Ammon's horn (tissue), 1 donor: ENCODE results near the gene PURA.

Experiments
- DNase-seq: peaks from one replicate; pipeline ENCODE4 v3.0.0-alpha.2; 2016; ENCODE audit warnings: low spot score

The PURA gene

DNA sequence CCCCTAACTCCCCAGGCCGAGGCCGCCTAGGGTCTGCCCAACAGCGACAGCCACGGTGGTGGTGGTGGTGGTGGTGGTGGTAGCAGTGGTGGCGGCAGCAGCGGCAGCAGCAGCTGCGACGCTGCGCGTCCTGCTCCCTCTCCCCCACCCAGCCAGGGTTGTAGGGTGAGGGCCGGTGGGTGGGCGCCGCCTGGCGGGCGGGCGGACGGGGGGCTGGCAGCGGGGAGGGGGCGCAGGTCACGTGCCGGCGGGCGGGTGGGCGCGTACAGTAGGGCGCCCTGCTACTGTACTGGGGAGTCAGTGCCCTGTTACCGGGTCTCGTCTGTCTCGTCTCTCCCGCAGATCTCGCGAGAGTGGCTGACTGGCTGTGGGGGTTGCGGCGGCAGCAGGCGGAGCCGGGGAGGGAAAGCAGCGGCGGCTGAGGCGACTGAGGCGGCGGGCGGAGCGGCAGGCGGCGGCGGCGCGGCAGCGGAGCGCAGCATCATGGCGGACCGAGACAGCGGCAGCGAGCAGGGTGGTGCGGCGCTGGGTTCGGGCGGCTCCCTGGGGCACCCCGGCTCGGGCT is at the start of gene PURA:
TSS of gene PURA (plus strand) at position 411 of the 565 bp plus-strand sequence. CDS start at position 484, 73 bp downstream.
- peak; percentile 90 for DNase-seq

DNA sequence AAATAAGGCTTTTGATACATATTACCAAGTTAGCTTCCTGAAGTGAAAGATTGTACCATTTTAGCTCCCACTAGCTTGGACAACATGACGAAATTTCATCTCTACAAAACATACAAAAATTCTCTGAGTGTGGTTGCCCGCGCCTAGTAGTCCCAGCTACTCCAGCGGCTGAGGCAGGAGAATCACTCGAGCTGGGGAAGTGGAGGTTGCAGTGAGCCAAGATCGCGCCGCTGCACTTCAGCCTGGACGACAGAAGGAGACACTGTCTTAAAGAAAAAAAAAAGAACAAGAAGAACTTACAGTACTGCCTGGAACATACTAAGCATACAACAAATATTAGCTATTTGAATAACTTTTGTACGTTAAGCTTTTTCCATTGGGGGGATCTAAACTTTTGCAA is 41.1 kb upstream of the PURA start:
- peak; percentile 7 for DNase-seq

DNA sequence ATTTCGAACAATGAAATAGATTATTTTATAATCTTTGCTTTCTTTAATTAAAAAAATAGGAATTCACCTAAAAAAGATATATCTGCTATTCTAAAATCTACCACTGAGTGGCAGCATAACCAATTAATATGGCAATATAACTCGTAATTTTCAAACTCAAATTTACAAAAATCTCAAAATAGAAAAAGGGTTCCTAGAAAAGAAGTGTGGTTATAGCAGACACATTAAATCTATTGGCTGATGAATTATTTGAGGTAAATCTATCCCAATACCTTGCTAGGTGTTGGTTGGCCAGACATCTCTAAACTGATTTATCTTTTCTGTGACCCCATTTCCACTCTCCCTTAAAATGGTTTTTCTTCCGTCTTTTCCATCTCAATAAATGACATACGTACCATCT is 40.6 kb upstream of the PURA start:
- no peak for DNase-seq

DNA sequence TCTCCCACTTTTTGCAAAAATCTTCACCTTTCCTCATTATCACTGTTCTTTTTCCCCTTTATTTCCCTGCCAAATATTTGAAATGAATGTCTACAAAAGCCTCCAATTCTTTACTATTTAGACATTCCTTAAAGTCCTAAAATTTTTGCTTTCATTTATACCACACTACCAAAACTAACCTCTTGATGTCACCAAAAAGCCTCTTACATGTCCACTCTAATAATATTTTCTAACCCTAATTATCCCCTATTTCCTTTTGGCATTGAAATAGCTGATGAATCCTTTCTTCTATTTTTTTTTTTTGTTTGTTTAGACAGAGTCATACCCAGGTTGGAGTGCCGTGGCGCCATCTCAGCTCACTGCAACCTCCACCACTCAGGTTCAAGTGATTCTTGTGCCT is 38.5 kb upstream of the PURA start:
- DNase-seq: no peak

DNA sequence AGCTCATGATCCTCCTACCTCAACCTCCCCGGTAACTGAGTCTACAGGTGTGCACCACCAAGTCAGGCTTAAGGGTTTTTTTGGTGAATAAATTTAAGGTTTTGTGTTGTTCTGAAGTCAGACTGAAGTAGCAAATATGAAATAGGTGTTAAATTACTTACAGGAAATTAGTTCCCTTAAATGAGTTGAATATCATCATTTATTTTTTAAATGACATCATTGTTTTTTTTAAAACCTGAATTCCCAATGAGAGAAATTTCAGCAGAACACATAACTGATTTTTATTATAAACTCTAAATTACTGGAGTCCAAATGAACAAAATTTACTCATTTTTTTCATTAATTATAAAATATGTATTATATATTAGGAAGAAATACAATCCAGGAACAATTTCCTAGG is 37.8 kb upstream of the PURA start:
- no peak for DNase-seq

DNA sequence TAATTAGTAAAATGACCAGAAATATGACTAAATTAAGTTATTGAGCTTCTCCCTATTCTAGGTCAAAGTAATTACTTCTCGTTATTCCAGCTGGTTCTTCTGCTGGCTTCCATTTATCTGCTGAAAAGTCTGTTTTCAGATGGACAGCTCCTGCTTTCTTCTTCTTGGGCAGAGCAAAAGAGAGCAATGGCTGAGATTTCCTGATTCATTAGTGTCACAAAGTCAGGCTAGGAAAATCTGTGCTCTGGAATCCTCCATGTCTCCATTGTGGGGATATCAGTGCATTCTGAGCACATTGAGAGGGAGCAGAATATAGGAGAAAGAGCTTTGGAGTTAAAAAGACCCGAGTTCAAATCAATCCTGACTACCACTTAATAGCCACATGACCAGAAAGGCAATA is 37.1 kb upstream of the PURA start:
- no peak for DNase-seq

DNA sequence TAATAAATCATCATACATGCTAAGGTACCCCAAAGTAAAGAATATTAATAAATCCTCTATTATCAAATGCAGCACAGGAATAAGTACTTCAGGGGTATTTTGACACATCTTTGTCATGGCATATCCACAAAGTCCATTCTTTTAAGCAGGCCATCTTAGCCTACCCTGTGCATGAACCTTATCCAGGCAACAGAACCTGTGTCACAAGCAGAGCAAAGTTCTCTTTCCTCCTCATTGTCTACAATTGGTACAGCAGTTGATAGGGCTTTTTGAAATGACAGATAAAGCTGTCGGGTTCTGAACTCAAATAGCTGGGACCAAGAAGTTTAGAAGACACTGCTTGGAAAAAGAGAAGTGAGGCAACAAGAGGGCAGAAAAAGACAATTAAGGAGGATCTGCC is 30.8 kb upstream of the PURA start:
- no peak for DNase-seq

DNA sequence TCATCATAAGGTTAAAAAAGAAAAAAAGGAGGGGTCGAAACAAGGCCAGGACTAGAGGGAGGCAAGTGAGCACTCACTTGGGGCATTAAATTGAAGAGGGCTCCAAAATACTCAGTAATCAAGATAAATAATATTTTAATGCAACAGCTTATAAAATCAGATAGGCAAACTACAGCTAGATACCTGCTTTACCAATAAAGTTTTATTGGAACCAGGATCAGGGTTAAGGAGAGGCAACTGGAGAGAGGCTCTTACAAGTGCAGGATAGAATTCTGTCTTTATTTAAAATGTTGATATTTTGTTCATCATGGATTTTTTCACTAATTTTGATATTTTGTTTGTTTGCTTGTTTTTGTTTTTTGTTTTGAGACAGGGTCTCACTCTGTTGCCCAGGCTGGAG is 30.3 kb upstream of the PURA start:
- no peak for DNase-seq

DNA sequence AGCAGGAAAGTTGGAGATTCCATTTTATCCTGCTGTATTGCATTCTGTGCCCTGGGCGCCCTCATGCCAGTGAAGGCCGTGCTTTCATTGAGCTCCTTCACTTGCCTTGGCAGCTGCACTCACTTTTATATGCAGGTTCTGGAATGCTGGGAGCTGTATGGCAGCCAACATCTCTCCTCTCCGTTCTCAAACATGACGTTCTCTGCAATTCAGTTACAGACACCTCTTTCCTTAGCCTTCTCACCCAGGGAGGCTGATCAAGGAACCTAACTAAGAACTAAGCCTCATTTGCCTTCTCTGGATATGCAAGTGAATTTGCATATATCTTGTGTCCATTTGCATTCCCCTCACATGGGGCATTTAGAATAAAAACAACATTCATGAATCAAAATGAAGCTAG is 29.4 kb upstream of the PURA start:
- peak; percentile 40 for DNase-seq

DNA sequence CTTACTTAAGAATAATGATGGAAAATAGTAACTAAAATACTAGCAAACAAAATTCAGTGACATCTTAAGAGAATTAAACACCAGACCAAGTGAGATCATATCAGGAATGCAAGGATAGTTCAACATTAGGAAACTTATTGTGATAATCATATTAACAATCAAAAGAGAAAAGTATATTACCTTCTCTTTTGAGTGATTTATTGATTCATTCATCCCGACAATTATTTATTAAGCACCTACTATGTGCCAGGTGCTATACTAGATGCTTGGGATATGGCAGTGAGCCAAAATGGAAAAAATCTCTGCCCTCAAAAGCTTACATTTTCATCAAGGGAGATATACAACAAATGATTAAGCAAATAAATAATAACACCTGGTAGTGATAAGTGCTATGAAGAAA is 23.7 kb upstream of the PURA start:
- DNase-seq: no peak

DNA sequence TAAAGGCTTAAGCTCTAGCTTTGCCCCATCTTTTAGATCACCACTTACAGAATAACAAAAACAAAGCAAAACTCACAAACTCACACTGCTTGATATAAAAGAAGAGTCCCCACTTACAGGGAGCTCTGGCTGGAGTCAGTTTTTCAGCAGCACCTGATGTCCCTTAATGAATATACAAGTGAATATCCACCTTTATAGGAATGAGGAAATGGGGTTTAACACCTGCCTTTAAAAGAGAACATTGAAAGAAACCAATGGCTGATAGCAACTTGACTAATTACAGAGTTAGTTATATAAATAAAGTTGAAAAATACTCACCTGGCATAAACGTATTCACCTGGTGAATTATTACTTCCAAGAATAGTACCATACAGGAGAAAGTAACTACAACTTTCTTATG is 20.7 kb upstream of the PURA start:
- DNase-seq: no peak

DNA sequence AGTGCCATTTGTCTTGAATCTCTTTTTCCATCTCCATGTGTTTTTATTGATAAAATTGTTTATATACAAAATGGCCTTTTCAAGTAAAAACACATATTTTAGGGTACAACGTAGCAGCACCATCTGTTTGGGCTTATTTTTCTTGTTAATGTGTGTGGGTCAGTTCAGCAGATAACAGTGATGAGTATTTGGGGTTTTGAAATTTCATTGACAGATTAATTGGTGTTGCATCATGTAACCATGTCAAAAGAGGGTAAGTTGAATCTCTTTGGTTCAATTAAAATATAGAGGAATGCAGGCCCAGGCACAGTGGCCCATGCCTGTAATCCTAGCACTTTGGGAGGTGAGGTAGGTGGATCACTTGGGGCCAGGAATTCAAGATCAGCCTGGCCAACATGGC is 20.0 kb upstream of the PURA start:
- DNase-seq: no peak

DNA sequence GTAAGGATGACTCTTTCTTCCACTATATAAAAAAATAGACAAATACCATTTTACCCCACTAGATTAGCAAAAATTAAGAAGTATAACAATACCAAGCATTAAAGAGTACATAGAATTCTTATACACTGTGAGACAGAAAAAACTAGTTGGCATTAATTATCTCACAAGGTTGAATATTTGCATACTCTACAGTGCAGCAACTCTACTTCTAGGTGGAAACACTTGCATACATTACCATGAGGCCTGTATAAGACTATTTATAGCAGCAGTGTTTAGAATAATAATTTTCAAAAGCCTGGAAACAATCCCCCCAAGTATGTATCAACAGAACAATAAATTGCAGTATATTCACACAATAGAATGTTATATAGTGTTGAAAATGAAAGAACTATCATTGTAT is 19.0 kb upstream of the PURA start:
- no peak for DNase-seq

DNA sequence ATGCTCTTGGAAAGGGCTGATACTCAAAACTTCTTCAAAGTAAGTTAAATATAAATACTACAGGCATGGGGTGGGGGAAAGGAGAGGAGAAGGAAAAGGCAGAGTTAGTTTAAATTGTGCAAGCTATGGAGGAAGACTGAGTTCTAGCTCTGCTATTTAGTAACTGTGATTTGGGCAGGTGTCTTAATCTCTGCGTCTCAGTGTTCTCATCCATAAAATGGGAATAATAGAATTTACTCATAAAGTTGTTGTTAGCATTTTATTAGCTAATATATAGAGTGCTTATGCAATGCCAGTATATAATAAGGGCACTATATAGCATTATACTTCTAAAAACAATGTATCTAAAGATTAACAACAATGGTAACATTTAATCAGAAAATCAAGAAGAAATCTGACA is 12.7 kb upstream of the PURA start:
- no peak for DNase-seq

DNA sequence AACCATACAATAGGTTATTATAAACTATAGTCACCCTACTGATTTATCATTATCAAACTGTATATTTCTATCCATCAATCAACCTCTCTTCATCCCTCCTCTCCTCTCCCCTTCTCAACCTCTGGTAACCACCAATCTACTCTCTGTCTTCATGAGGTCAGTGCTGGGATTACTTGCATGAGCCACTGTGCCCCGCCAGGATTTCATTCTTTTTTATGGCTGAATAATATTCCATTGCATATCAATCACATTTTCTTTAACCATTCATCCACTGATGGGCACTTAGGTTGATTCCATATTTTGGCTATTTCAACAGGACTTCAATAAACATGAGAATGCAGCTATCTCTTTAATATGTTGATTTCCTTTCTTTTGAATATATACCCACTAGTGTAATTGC is 10.8 kb upstream of the PURA start:
- DNase-seq: no peak

DNA sequence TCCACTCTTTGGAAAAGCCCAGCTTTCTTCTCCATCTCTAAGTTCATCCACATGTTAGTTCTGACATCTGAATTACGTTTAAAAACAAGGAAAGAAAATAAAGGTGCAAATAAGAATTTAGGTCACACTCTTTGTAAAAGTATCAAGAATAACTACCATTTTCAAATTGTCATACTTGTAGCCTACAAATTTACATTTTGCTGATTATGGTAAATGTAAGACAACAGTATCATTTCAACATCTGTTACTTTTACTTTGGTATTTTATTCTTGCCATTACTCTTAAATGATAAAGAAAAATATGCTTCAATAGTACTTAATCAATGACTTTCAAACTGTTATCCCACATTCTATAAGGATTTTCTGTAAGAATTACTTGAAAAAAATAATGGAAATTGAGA is 9.8 kb upstream of the PURA start:
- no peak for DNase-seq

DNA sequence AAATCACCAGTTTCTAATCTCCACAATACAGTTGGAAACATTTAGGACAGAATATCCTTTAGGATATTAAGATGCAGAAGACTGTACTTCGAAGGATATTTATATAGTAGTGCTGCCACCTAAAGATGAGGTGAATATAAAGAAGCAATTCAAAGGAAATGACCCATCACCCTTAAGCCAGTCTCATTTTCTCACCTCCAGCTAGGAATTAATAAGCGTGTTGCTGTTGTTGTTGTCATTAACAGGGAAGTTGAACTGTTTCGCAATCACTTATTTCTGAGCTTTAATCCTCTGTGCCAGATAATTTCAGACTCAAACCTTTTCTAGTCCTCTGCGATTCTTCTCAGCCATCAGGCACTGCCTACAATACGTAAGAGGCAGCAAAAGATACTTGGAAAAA is 7.8 kb upstream of the PURA start:
- no peak for DNase-seq

DNA sequence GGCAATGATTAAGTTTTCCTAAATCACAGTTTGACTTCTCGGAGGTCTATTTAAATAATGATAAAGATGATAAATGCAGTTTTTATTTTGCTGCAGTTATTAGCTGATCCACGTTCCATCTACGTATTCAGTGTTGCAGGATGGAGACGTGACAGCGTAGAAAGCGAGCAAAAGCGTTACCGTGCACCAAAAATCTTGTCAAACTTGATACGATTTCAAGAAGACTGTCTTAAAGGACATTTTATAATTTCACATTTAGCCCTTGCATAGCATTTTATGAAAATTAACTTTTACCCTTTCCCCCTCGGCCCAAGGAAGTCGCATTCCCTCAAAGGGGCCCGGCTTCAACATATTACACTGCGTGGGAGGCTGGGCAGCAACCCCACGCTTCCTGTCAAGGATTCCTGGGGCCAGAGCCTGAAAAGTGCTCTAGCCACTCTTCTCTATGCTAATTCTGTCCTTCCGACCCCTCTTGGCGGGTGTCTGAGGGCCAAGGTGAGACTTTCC is 7.1 kb upstream of the PURA start:
- no peak for DNase-seq

DNA sequence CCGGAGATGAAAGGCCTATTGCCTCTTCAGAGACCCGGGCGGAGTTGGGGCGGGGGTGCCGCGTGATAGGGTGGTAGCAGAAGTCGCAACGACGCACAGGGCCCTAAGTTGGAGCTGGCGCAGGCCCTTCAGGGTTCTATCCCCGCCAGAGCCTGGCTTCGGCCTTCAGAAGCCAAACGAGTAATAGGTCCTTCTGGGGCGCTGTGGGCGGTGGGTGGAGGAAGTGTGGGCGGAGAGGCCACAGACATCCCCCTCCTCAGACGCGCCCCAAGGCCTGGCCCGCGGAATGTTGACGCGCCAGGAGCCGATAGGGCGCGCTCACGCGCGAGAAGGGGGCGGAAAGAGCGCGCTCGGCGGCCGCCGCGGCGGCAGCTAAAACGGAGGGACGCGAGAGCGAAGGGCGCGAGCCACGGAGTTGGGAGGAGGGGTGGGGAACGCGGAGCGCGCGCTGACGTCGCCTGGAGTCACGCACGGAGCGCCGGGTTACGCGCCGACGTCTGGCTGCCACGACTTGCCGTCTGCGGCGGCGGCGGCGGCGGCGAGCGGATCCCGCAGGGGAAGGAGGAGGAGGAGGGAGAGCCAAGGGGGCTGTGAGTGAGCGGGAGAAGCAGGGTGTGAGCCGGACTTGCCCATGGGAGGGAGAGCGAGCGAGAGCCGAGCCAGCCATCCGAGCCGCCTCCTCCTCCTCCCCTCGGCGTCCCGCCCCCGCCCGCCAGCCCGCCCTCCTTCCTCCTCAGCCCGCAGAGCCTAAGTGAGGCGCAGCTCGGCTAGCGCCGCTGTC is 6.4 kb upstream of the PURA start:
- peak; percentile 96 for DNase-seq

DNA sequence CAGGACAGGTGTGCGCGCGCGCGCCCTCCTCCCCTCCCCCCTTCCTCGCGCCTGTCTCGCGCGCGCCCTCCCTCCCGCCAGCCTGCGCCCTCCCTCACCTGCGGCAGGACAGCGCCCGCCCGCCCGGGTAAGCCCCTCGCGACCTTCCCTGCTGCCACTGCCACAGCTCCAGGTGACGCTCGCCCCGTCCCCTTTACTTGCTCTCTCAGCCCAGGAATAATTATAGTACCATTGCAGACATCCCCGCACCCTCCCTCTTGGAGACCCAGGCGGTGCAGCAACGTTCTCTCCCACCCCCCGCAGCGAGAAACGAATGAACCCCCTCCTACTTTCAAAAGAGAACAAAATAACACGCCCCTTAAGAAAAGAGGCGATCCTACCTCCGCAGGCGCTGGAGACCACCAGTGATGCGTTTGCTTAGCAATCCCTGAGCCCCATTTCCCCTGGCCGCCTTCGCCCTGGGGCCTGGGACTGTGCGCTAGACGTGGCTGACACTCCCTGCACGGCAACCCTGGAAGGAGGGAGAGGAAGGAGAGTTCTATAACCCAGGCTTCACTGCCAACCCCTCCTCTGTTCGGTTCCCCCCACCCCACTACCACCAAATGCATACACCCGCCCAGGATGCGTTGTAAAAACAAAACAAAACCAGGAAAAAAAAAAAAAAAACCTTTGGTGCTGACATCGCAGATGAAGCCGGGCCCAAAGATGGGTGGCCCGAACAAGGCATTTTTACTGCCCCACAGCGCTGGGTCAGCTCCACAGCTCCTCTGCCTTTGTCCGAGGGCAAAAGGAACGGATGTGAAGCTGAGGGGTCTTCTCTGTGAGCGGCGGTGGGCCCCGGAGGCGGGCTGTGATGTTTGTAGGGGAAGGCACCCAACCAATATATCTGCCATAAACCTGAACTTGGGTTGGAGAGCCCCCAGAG is 5.6 kb upstream of the PURA start:
- DNase-seq: peak; percentile 22

DNA sequence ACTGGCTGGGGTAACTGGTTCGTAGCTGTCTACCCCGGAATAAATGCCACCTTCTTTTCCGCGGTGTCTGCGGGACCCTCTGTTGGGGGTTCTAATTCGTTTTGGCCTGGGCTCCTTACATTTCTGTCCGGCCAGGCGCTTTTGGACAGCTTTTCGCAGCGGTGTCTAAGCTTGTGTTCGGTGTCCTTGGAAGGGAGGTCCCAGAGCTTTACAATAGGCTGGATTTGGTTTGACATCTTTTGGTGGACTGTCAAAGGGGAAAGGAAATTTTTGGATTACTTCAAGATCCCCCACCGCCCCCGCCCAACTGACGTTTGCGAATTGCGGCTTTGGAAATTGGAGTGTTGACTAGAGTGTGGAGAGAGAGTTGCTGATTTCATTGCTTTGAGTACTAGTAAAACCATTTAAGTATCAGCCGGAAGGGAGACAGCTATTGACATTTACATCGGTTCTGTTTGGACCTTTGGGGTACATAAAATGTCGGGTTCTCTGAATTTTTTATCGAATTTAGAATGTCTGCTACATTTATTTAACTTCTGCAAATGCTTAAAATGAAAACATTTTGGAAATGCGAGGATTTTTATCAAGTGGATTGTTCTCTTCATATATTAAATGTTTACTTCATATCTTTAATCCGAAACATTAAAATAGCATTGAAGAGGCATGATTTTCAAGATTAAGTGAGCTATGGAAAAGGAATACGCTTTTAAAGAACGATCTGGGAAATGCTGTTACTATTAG is 4.7 kb upstream of the PURA start:
- peak; percentile 21 for DNase-seq
